Panc1 (cell line): ENCODE results near the gene UMAD1. TPM values are rescaled to one million over a fixed set of nuclear protein-coding genes. Genes with fewer than 3 reads are reported as not detected.

ENCODE experiments used
- ATAC-seq: fragments of 200-7000 bp; cut with Tn5 transposase; 2 replicates; pipeline ENCODE4 v1.9.1; 2020; ENCODE audit warnings: mild to moderate bottlenecking, moderate library complexity
- BruUV-seq: library from RNA; stranded (reverse); fragments of 400-500 nt; replicated peaks from 2 replicates; lab custom pipeline; 2021; lab: Mats Ljungman, UMichigan
- CTCF ChIA-PET: fragments of 300-600 bp; sonication (Branson Sonifier 250); formaldehyde crosslinking; loops from one replicate; lab custom pipeline; 2022; ENCODE audit warnings: antibody characterized with exemption; lab: Charles Lee
- POLR2A ChIA-PET: fragments of 300-600 bp; sonication (Branson Sonifier 250); formaldehyde crosslinking; loops from one replicate; lab custom pipeline; 2022; ENCODE audit warnings: antibody characterized with exemption; lab: Charles Lee
- DNase-seq: peaks from one replicate; pipeline ENCODE4 v3.0.0-alpha.2; 2010; ENCODE audit warnings: low read depth, low spot score
- H3K27ac ChIP-seq: 2 replicates; pipeline ENCODE4 v1.5.1; 2011; ENCODE audit warnings: mild to moderate bottlenecking, low read length, inconsistent platforms
- H3K27me3 ChIP-seq: fragments of 200-500 bp; sonication (Bioruptor generic); 2 replicates; pipeline ENCODE4 v1.6.0; 2014; ENCODE audit warnings: low read length, inconsistent platforms; ENCODE audit not compliant: control insufficient read depth, insufficient read depth
- H3K36me3 ChIP-seq: fragments of 200-500 bp; sonication (Bioruptor generic); 2 replicates; pipeline ENCODE4 v1.5.1; 2014; ENCODE audit warnings: inconsistent platforms, mild to moderate bottlenecking, low read length, moderate library complexity; ENCODE audit not compliant: control insufficient read depth, insufficient read depth
- H3K4me1 ChIP-seq: 2 replicates; pipeline ENCODE4 v1.5.1; 2011; ENCODE audit warnings: inconsistent platforms, mild to moderate bottlenecking, low read length, moderate library complexity; ENCODE audit not compliant: control insufficient read depth, insufficient read depth
- H3K4me3 ChIP-seq, 2 experiments: 2 replicates each; pipeline ENCODE4 v1.5.1; 2011 to 2012; ENCODE audit warnings: low read depth in 2 of 2, low read length in 2 of 2, mild to moderate bottlenecking in 2 of 2, inconsistent platforms in 1 of 2, moderate library complexity in 1 of 2
- H3K9me3 ChIP-seq: fragments of 200-500 bp; sonication (Bioruptor generic); 2 replicates; pipeline ENCODE4 v1.5.1; 2014; ENCODE audit warnings: low read depth, mild to moderate bottlenecking, inconsistent platforms, low read length, moderate library complexity; ENCODE audit not compliant: control insufficient read depth, insufficient read depth
- POLR2AphosphoS5 ChIP-seq: IDR thresholded peaks from 2 replicates; pipeline ENCODE4 v1.6.1; 2012; ENCODE audit warnings: mild to moderate bottlenecking, low read depth, low read length, moderate library complexity
- SIN3A ChIP-seq: IDR thresholded peaks from 2 replicates; pipeline ENCODE4 v1.6.1; 2012; ENCODE audit warnings: low read depth, mild to moderate bottlenecking, low read length, moderate library complexity, borderline replicate concordance; ENCODE audit not compliant: insufficient read depth
- TCF7L2 ChIP-seq: IDR thresholded peaks from 2 replicates; pipeline ENCODE4 v1.6.1; 2011; ENCODE audit warnings: mild to moderate bottlenecking, low read depth, low read length, inconsistent platforms
- in situ Hi-C: cut with HindIII; loops from 2 replicates; pipeline ENCODE4 v1.10.0; 2016; ENCODE audit warnings: low sequenced_read_pairs, low pct_unique_long_range_greater_than_20kb
- intact Hi-C: fragments of 100-400 bp; cut with micrococcal nuclease; formaldehyde crosslinking; loops from one replicate; pipeline ENCODE4 v1.10.0; 2022; ENCODE audit not compliant: unreplicated experiment
- total RNA-seq: library from RNA; stranded (reverse); gene quantifications from one replicate; pipeline ENCODE4 v1.2.1, GENCODE V29; 2021; ENCODE audit not compliant: unreplicated experiment
- TF ChIP-seq, protein P1 (sequence below), 2 experiments: IDR thresholded peaks; 2 replicates each; pipeline ENCODE4 v1.6.1; 2011 to 2012; ENCODE audit warnings: low read depth in 2 of 2, control low read depth in 1 of 2, low read length in 1 of 2, mild to moderate bottlenecking in 1 of 2, moderate library complexity in 1 of 2; ENCODE audit not compliant: insufficient read depth in 1 of 2
- TF ChIP-seq, protein P2 (sequence below): fragments of 450-650 bp; IDR thresholded peaks from 2 replicates; pipeline ENCODE4 v1.5.1; 2017; ENCODE audit warnings: mild to moderate bottlenecking

The UMAD1 gene
- total RNA-seq, 1 experiment from 2014 or later: 19.9 TPM

DNA sequence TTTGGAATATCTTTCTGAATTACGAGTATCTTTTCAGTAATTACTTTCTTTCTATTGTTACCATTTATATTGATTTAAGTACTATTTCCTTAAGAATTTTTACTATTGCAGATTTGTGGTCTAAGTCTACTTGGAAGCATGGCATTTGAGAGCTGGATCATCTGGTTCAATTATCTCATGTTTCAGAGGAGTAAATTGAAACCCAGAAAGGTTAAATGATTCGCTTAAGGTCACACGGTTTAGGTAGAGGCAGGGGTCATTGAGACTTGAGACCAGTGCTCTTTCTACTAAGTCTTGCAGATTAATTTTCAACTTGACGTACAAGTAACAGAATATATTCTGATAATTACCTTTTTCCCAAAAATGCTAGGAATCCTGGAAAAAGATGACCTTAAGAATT lies 218.9 kb downstream of the UMAD1 start:
- ChIA-PET CTCF (no interaction called here), POLR2A (no interaction called here)
- ATAC-seq (no peak), DNase-seq (no peak)
- Histone ChIP-seq H3K27ac (no peak overlapping the region), H3K4me1 (no peaks in the 10 kb centered on the region), H3K36me3 (no peaks in the 10 kb centered on the region), H3K27me3 (no peaks in the 10 kb centered on the region), H3K4me3 (no peak overlapping the region), H3K9me3 (no peaks in the 10 kb centered on the region)
- in situ Hi-C loops (no loop called here), intact Hi-C loops (no loop called here)
- BruUV-seq: no TSS peak
- no peak for TF ChIP-seq POLR2AphosphoS5
- TF ChIP-seq, protein P1, sequence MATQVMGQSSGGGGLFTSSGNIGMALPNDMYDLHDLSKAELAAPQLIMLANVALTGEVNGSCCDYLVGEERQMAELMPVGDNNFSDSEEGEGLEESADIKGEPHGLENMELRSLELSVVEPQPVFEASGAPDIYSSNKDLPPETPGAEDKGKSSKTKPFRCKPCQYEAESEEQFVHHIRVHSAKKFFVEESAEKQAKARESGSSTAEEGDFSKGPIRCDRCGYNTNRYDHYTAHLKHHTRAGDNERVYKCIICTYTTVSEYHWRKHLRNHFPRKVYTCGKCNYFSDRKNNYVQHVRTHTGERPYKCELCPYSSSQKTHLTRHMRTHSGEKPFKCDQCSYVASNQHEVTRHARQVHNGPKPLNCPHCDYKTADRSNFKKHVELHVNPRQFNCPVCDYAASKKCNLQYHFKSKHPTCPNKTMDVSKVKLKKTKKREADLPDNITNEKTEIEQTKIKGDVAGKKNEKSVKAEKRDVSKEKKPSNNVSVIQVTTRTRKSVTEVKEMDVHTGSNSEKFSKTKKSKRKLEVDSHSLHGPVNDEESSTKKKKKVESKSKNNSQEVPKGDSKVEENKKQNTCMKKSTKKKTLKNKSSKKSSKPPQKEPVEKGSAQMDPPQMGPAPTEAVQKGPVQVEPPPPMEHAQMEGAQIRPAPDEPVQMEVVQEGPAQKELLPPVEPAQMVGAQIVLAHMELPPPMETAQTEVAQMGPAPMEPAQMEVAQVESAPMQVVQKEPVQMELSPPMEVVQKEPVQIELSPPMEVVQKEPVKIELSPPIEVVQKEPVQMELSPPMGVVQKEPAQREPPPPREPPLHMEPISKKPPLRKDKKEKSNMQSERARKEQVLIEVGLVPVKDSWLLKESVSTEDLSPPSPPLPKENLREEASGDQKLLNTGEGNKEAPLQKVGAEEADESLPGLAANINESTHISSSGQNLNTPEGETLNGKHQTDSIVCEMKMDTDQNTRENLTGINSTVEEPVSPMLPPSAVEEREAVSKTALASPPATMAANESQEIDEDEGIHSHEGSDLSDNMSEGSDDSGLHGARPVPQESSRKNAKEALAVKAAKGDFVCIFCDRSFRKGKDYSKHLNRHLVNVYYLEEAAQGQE (IDR thresholded peaks at IDR 0.05; ENCODE audit: insufficient read depth in 1 of 2, low read depth in 2 of 2, low read length in 1 of 2): no peak
- TF ChIP-seq, protein P2, sequence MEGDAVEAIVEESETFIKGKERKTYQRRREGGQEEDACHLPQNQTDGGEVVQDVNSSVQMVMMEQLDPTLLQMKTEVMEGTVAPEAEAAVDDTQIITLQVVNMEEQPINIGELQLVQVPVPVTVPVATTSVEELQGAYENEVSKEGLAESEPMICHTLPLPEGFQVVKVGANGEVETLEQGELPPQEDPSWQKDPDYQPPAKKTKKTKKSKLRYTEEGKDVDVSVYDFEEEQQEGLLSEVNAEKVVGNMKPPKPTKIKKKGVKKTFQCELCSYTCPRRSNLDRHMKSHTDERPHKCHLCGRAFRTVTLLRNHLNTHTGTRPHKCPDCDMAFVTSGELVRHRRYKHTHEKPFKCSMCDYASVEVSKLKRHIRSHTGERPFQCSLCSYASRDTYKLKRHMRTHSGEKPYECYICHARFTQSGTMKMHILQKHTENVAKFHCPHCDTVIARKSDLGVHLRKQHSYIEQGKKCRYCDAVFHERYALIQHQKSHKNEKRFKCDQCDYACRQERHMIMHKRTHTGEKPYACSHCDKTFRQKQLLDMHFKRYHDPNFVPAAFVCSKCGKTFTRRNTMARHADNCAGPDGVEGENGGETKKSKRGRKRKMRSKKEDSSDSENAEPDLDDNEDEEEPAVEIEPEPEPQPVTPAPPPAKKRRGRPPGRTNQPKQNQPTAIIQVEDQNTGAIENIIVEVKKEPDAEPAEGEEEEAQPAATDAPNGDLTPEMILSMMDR: no peak
- TF ChIP-seq SIN3A: no peak
- no peak for TF ChIP-seq TCF7L2

GRCh38 chr7:7861211-7861633 lies 220.7 kb downstream of the UMAD1 start:
- Histone ChIP-seq H3K9me3 (no peaks in the 10 kb centered on the region), H3K4me1 (no peaks in the 10 kb centered on the region), H3K4me3 (no peak overlapping the region), H3K27ac (no peak overlapping the region), H3K36me3 (no peaks in the 10 kb centered on the region), H3K27me3 (no peaks in the 10 kb centered on the region)
- intact Hi-C loops (no loop called here), in situ Hi-C loops (no loop called here)
- DNase-seq: peak; percentile 98
- no TSS peak for BruUV-seq
- peak; percentile 90 for ATAC-seq
- 0 out of 2 replicates have a peak, but pooled peaks have one; percentile 30 for TF ChIP-seq POLR2AphosphoS5
- TF ChIP-seq, protein P1 (IDR thresholded peaks at IDR 0.05; ENCODE audit: insufficient read depth in 1 of 2, low read depth in 2 of 2, low read length in 1 of 2): no peak
- TF ChIP-seq, protein P2: no peak
- TF ChIP-seq TCF7L2: no peak
- TF ChIP-seq SIN3A: no peak
- POLR2A ChIA-PET: no interaction called here
- CTCF ChIA-PET: no interaction called here
